Lung microvascular endothelial cell (primary cell): Measurements from ENCODE around the gene CNTN6. TPM values are rescaled to one million over a fixed set of nuclear protein-coding genes. Genes with fewer than 3 reads are reported as not detected.
"Not testable (repeated sequence)": the region's sequence is repeated elsewhere in the genome, so short reads cannot be mapped to it uniquely, and the experiment has no call there.

Source experiments
- DNase-seq, 2 donors: peaks; one replicate each; pipeline versions ENCODE4 v3.0.0 to v3.0.0-alpha.2; 2010; ENCODE audit warnings: low read depth in 2 of 2
- total RNA-seq: library from RNA; depleted of rRNA; stranded (reverse); fragments of >200 nt; gene quantifications from 2 replicates; pipeline ENCODE4 v1.2.1, GENCODE V29; 2014

Gene CNTN6
- total RNA-seq, 1 donor from 2014 or later = not detected

DNA sequence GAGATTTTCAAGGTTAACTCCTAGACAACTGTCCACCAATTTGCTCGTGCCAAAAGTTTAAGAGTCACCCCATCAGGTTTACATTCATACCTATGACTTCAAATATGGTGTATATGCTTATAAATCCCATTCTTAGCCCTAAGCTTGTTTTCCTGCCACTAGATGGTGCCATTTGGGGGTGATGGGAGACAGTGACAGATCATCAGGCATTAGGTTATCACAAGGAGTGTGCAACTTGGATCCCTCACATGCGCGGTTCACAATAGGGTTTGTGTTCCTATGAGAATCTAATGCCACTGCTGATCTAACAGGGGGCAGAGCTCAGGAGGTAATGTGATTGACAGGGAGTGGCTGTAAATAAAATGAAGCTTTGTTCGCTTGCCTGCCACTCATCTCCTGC is 182.7 kb downstream of the CNTN6 start:
- no peak for DNase-seq

DNA sequence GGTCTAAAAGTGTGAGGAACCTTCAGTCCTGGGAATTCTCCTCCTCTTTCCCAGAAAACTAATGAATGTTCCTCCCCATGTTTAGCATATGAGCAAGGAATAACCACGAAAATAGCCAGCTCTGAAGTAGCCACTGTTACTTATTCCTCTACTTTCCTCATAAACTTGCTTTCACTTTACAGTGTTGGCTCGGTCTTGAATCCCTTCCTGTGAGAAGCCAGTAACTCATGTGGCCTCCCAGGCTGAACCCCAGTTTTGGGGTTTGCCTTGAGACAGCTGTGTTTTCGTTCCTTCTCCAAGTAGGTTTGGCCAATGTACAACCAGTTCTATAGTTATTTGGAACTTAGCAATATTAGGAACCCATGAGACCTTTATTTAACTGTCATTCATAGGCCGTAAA is 195.0 kb downstream of the CNTN6 start:
- DNase-seq = no peak

DNA sequence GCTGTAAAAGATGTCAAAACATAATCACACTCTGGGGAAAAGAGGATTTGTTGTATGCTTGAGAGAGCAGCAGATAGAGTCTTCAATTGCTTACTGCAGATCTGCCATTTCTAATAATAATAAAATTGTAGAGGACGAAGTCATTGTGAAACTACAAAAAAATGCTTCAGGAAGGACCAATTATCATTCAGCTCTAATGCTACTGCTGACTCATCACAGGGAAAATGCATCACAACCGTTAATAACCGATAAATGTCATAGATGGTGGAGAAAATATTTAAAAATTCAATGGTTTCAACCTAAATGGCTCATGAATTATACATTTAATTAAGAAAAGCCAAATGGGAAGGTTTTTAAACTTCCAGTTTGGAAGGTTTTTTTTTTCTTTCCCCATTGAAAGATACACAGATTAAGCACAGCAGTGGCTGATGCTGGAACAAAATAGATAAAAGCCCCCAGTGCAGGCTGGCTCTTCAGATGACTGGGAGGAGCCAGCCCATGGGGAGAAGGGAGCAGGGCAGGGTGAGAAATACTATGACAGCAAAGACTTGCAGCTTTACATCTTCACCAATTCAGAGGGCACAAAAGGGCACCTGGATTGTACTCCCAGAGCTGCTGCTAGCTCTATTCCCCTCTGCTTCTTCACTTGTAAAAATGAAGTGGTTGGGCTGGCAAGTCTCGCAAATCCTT is 196.1 kb downstream of the CNTN6 start:
- no peak for DNase-seq

DNA sequence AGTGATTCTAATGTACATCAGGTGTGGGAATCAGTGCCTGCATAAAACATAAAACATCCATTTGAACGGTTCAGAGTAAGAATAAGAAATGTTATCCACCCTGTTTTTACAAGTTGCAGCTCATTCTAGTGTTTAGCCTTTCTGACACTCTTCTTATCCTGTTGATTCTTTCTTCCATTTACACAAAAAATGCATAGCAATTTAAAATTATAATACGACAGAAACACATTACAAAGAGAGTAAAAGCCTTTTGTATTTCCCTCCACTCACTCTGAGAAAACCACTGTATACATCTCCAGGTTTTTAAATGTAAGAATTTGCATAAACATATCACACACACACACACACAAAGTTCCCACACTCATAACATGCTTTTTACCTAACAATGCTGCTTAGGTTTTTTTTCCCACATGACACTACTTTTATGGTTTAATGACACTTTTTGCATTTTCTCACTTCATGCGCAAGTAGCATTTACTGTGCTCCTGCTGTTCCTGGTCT is 199.8 kb downstream of the CNTN6 start:
- DNase-seq = no peak

GRCh38 chr3:1294586-1294985 is 201.8 kb downstream of the CNTN6 start:
- no peak for DNase-seq

DNA sequence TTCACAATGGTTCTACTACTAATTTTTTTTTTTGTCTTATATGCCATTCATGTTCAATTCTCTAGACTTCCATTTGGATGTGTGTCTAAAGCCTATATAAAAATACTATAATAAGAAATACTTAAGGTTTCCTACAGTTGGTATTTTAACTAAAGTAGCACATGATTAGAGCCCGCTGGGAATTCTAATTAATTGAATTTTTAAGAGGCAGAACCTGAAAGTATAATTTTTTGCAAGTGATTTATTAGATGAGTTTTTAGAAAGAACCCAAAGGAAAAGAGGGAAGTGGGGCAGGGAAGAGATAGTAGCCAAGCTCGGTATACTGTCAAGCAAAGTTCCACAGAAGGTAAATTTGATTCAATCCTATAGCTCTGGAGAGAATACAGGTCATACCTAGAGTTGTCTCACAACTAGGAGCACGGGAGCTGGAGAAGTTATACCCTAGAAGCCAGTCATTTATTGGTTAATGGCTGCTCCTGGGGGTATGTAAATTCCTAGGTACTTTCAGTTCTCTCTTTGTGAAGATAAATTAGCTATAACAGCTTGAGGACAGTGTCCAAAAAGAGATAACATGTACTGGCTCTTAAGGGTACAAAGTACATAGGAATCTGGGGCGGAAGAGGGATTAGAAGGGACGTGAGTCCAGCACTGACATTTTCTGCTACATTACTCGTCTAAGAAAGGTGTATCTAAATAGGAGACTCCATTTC is 225.6 kb downstream of the CNTN6 start:
- DNase-seq = no peak

DNA sequence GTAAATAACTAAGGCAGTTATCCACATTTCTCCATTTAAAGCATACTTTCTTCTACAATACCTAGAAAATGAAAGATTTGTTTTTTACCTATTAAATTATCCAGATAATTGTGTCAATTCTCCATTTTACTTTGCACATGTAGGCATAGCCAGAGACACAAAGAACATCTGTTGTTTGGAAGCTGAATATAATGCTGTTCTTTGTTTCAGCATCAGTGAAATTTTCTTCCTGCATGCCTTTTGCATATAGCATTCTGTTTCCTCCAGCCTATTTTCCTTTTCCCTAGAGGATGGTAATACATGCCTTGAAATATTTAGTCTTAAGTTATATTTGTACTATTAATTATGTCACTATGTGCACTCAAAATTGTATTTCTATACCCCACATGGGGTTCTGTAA is 233.7 kb downstream of the CNTN6 start:
- DNase-seq = no peak

GRCh38 chr3:1330107-1330506 is 237.3 kb downstream of the CNTN6 start:
- no peak for DNase-seq

GRCh38 chr3:1346386-1346785 is 253.6 kb downstream of the CNTN6 start:
- no peak for DNase-seq

DNA sequence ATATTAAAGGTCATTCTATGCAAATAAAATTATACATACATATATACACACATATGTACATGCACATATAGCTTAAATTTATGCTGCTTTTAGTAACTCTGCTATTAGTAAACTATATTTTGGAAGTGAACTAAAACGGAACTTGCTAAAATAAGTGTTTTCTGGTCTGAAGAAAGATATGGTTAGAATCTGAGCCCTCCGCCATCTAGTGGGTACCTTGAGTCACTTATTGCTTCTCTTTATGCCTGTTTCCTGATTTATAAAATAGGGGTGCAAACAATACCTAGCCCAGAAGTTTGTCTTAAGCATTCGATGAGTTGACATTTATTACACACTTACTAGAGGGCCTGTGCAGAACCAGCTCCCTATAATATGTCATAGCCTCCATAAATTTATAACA is 255.7 kb downstream of the CNTN6 start:
- no peak for DNase-seq

DNA sequence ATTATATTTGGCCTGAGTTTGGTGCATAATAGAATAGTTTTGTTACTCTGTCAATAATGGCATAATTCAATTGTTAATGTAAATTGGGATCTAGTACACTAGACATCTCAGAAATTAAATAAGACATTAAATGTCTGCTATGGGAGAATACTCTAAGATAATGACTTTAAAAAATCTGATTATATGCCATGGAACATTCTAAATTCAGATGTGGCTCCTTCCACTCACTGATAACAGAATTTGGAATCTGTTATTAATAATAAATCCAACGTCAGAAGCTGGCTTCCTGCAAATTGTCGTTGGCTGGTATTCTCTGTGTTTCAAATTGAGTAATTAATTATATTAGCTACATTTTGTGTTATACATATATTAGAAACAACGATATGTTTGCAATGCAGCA is 258.1 kb downstream of the CNTN6 start:
- no peak for DNase-seq

DNA sequence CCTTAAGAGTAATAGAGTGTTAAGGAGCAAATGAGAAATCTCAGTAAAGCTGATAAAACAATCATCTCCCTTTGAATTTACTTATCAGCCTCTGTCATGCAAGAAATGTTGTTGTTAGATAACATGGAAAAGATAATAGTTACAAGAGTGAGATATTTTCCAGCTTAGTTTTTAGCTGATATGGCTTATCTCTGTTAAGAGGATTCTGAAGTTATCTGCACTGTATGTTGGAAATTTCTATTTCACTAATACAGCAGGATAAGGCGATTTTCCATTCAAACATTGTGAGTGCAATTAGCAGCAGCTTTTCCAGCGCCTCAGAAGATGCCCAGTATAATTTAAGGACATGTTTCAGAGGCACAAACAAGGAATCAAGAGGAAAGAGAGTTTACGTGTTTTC is 262.9 kb downstream of the CNTN6 start:
- DNase-seq = no peak

DNA sequence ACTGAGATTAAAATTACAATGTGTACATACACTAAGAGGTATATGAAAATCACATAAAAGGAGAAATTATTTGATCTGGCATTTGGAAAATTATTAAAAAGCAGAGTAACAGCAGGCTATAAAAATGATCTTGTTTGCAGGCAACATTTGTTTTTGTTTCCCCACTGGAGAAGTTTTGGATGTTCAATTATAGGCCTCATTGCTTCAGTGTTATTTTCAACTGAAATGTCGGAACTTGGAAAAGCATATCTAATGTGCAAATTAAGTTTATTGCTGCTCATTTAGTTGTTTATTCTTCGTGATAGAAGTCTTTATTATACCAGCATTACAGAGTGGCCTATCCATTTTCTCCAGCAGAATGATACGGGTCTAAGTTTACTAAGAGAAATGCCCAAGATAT is 263.3 kb downstream of the CNTN6 start:
- DNase-seq = no peak

GRCh38 chr3:1365528-1365927 is 272.7 kb downstream of the CNTN6 start:
- DNase-seq = no peak

DNA sequence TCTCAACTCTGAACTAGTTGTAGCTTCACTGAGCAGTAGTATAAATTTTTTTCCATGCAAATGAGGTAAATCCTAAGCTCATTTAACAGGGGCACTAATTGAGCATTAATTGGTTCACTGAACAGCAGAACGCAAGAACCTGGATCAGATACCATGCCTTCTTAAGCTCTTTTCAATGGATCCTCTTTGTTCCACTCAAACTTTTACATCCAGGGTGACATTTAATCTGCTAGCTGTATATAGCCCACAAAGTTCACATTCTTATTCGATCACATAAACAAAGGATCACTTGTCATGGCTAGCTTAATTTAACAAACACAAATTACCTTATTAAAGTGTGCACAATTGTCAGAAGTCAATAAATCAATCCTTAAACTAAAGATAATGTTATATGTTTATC is 281.6 kb downstream of the CNTN6 start:
- no peak for DNase-seq

GRCh38 chr3:1375145-1375544 is 282.3 kb downstream of the CNTN6 start:
- DNase-seq = no peak

- DNase-seq = no peak
These were observed 288.3 kb downstream of the CNTN6 start for GRCh38 chr3:1380926-1381646.

DNA sequence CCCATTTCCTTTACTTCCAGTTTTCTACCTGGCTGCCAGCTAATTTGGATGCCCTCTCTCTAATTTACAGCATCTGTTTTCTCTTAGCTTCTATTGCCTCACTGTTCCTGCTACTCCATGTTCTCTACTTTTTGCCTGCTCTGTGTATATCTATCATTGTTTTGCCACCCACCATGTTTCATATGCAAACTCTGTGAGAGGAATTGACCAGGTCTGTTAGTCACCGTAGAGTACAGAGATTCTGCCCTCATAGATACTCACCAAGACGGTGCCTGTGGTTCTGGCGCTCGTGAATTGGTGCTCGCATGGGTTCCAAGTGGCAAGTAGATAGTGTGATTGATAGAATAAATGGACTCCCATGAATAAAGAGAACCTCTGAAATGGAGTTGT is 288.8 kb downstream of the CNTN6 start:
- no peak for DNase-seq

GRCh38 chr3:1387396-1387905 is 294.6 kb downstream of the CNTN6 start:
- not testable (repeated sequence) for DNase-seq

DNA sequence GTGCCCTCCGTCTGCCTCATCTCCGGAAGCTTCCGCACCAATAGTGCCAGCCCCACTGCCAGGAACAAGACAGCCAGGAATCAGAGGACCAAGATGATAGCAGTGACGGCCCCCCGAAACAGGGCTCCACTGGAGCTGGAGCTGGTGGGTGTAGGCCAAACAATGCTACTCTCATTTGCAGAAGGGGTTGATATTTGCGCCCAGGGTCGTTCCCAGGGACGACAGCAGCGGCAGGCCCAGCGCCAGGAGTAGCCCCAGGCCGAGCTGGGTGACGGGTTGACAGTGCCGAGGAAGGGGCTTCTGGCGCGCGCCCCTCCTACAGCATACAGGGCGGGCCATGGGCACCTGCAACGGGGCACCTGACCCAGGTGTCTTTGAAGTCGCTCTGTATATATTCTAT is 301.4 kb downstream of the CNTN6 start:
- DNase-seq = no peak

GRCh38 chr3:1400571-1400970 is 307.7 kb downstream of the CNTN6 start:
- no peak for DNase-seq

GRCh38 chr3:1404270-1404962 is 311.6 kb downstream of the CNTN6 start:
- DNase-seq = no peak
